RWPE1 (cell line): ENCODE measurements around the gene HMBS.
A peak's percentile ranks its signal among the peaks of the same experiment; 100 is the strongest.
"Not testable (repeated sequence)": the region's sequence is repeated elsewhere in the genome, so short reads cannot be mapped to it uniquely, and the experiment has no call there.

Experiments used
- CTCF ChIA-PET: fragments of 350-600 bp; sonication (Branson Sonifier 250); formaldehyde crosslinking; extraction: SDS; loops from one replicate; lab custom pipeline; 2021; lab: Yijun Ruan, JAX
- POLR2A ChIA-PET: fragments of 400-600 bp; formaldehyde crosslinking; extraction: SDS; loops from one replicate; lab custom pipeline; 2020; ENCODE audit warnings: antibody characterized with exemption; ENCODE audit not compliant: low non-redundant PET; lab: Yijun Ruan, JAX
- DNase-seq: peaks from one replicate; pipeline ENCODE4 v3.0.0; 2012; ENCODE audit warnings: low spot score
- H3K27ac ChIP-seq: fragments of 450-650 bp; 2 replicates; pipeline ENCODE4 v1.5.1; 2017
- CTCF ChIP-seq: fragments of 450-650 bp; conservative IDR thresholded peaks from 2 replicates; pipeline ENCODE4 v1.5.1; 2017; ENCODE audit warnings: low read depth, mild to moderate bottlenecking

Gene HMBS

GRCh38 chr11:119095066-119095880 is 10.6 kb downstream of the HMBS start:
- peak overlapping the region; percentile 89 for H3K27ac ChIP-seq
- POLR2A ChIA-PET, result interaction anchor here (0.6 to 0.7 kb wide), 2 partner anchors 11 to 28 kb away, joined by 3 to 4 read pairs; partner anchors contain the start of genes HMBS and VPS11
- DNase-seq, result peak; percentile 100
- CTCF ChIA-PET, result interaction anchor here (0.7 to 1.5 kb wide), 4 partner anchors 10 to 559 kb away, joined by 3 to 10 read pairs (median 4); partner anchors contain the start of genes C2CD2L and HINFP
- TF ChIP-seq CTCF, result peak; percentile 35; the same call in 1 of the 2 replicates

GRCh38 chr11:119099711-119100110 is 15.0 kb downstream of the HMBS start:
- H3K27ac ChIP-seq, result no peak overlapping the region
- no peak for DNase-seq
- CTCF ChIA-PET, result no interaction called here
- no peak for TF ChIP-seq CTCF
- POLR2A ChIA-PET, result interaction anchor here (0.6 kb wide), 1 partner anchor 315 kb away, joined by 4 read pairs; no protein-coding TSS in a partner anchor

GRCh38 chr11:119100246-119100970 is 15.7 kb downstream of the HMBS start:
- peak overlapping the region; percentile 97 for H3K27ac ChIP-seq
- DNase-seq, result no peak
- peak; percentile 70 for TF ChIP-seq CTCF
- ChIA-PET CTCF (no interaction called here), POLR2A (no interaction called here)

GRCh38 chr11:119100994-119101758 is 16.5 kb downstream of the HMBS start:
- no peak for DNase-seq
- H3K27ac ChIP-seq, result peak overlapping the region; percentile 97
- CTCF ChIA-PET, result interaction anchor here (1.5 kb wide), 1 partner anchor 44 kb away, joined by 3 read pairs; no protein-coding TSS in a partner anchor
- POLR2A ChIA-PET, result interaction anchor here (0.6 kb wide), 1 partner anchor 15 kb away, joined by 6 read pairs; no protein-coding TSS in a partner anchor
- no peak for TF ChIP-seq CTCF

- H3K27ac ChIP-seq, result peak within 1 kb of the TSS; percentile 97
- POLR2A ChIA-PET, result interaction anchor here (0.6 to 1.0 kb wide), 3 partner anchors 16 to 68 kb away, joined by 3 to 12 read pairs (median 6); partner anchors contain the start of gene HMBS
- DNase-seq, result peak; percentile 92
- TF ChIP-seq CTCF, result no peak
- CTCF ChIA-PET, result interaction anchor here (0.8 to 1.5 kb wide), 2 partner anchors 43 to 222 kb away, joined by 3 read pairs; no protein-coding TSS in a partner anchor
Observed at GRCh38 chr11:119101759-119102423, 17.2 kb downstream of the HMBS start, which contains the start of gene DPAGT1. Gene DPAGT1, minus strand, starts transcription at chr11:119101853. Its CDS starts 198 bp downstream, at chr11:119101655.

- DNase-seq, result not testable (repeated sequence)
- ChIA-PET POLR2A (interaction anchor here (0.7 to 1.0 kb wide), 3 partner anchors 18 to 367 kb away, joined by 10 to 12 read pairs (median 12); partner anchors contain the start of gene HMBS), CTCF (interaction anchor here (0.6 to 1.5 kb wide), 4 partner anchors 39 to 1066 kb away, joined by 3 to 5 read pairs (median 3); no protein-coding TSS in a partner anchor)
- peak overlapping the region; percentile 97 for H3K27ac ChIP-seq
Observed at GRCh38 chr11:119103161-119103664, 18.5 kb downstream of the HMBS start.
